Measurements from ENCODE around the gene ARHGEF40.

ARHGEF40 gene

DNA sequence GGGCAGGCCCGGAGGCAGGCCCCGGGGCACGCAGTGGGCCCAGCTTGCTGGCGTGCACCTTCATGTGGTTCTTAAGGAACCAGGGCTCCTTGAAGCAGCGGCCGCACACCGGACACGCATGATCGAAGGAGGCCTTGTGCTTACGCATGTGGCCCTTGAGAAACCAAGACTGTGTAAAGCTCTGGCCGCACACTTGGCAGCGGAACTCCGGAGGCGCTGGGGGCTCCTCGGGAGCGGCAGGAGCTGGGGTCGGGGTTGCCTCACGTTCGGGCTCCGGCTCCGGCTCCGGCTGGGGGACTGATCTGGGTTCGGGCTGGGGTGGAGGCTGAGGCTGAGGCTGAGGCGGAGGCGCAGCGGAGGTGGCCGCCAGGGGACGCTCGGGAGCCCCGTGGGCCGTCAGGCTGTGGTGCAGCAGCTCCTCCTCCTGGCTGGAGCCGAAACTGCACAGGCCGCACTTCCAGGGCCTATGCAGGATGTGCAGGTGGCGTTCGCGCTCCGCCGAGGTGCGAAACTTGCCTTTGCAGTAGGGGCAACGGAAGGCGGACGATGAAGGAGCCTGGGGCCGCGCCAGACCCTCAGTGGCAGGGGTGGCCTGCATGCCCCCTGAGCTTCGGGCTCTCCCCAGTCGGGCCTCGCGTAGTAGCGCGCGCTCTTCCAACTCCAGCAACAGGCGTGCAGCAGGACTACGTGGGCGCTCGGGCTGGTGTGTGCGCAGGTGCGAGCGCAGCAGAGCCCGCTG is 22.3 kb downstream of the ARHGEF40 start:
- 0 out of 2 replicates have a peak, but pooled peaks cover 6% of the 10 kb centered on the region for H4K20me1 ChIP-seq (ENCODE audit: insufficient read depth, low read length)
- no peak overlapping the region for H2AFZ ChIP-seq (ENCODE audit: low read depth, low read length)
- H3K27me3 ChIP-seq (ENCODE audit: low read depth, low read length) = no peaks in the 10 kb centered on the region
- H3K4me2 ChIP-seq (ENCODE audit: low read length) = peak overlapping the region; percentile 50; the same call in 1 of the 2 replicates
- TF ChIP-seq EZH2phosphoT487 (IDR thresholded peaks at IDR 0.05; ENCODE audit: low read depth) = no peak
- TF ChIP-seq, protein P1, sequence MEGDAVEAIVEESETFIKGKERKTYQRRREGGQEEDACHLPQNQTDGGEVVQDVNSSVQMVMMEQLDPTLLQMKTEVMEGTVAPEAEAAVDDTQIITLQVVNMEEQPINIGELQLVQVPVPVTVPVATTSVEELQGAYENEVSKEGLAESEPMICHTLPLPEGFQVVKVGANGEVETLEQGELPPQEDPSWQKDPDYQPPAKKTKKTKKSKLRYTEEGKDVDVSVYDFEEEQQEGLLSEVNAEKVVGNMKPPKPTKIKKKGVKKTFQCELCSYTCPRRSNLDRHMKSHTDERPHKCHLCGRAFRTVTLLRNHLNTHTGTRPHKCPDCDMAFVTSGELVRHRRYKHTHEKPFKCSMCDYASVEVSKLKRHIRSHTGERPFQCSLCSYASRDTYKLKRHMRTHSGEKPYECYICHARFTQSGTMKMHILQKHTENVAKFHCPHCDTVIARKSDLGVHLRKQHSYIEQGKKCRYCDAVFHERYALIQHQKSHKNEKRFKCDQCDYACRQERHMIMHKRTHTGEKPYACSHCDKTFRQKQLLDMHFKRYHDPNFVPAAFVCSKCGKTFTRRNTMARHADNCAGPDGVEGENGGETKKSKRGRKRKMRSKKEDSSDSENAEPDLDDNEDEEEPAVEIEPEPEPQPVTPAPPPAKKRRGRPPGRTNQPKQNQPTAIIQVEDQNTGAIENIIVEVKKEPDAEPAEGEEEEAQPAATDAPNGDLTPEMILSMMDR (IDR thresholded peaks at IDR 0.05; ENCODE audit: low read depth, low read length) = peak; percentile 99
- peaks cover 12% of the 10 kb centered on the region; the same call in 1 of the 2 replicates for H3K4me1 ChIP-seq (ENCODE audit: low read length)
- peaks cover 11% of the 10 kb centered on the region for H3K36me3 ChIP-seq (replicated peaks; ENCODE audit: low read depth, low read length)
- no peaks in the 10 kb centered on the region for H3K9me3 ChIP-seq (ENCODE audit: insufficient read depth, low read length)
- no peaks in the 10 kb centered on the region for H3K79me2 ChIP-seq (ENCODE audit: low read length)
- 0 out of 2 replicates have a peak overlapping the region, but pooled peaks have one; percentile 33 for H3K4me3 ChIP-seq (ENCODE audit: low read length)
- no peak overlapping the region for H3K9ac ChIP-seq (ENCODE audit: low read length)
- H3K27ac ChIP-seq (ENCODE audit: low read length) = no peak overlapping the region

DNA sequence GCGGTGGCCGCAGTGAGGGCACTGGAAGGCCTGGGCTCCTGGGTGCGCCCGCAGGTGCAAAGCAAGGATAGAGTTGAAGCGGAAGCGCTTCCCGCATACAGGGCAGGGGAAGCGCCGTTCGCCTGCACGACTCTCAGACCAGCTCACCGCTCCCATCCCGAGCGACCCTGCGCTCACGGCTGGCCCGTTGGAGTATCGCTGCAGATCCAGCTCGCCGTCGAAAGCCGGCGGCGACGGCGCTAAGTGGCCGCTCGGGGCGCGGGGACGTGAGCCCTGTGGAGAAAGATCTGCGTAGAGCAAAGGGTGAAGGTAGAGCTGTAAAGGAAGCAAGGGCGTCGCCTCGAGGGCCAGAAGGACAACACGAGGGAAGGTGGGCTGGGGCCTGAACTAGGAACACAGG is 22.9 kb downstream of the ARHGEF40 start:
- Histone ChIP-seq H3K9ac (ENCODE audit: low read length) (no peak overlapping the region), H3K27ac (ENCODE audit: low read length) (no peak overlapping the region), H4K20me1 (ENCODE audit: insufficient read depth, low read length) (0 out of 2 replicates have a peak, but pooled peaks cover 6% of the 10 kb centered on the region), H3K4me2 (ENCODE audit: low read length) (no peak overlapping the region), H3K4me3 (ENCODE audit: low read length) (no peak overlapping the region), H3K4me1 (ENCODE audit: low read length) (peaks cover 13% of the 10 kb centered on the region; the same call in 1 of the 2 replicates), H2AFZ (ENCODE audit: low read depth, low read length) (no peak overlapping the region), H3K79me2 (ENCODE audit: low read length) (no peaks in the 10 kb centered on the region), H3K9me3 (ENCODE audit: insufficient read depth, low read length) (no peaks in the 10 kb centered on the region), H3K27me3 (ENCODE audit: low read depth, low read length) (no peaks in the 10 kb centered on the region), H3K36me3 (replicated peaks; ENCODE audit: low read depth, low read length) (peaks cover 11% of the 10 kb centered on the region)
- TF ChIP-seq, protein P1 (IDR thresholded peaks at IDR 0.05; ENCODE audit: low read depth, low read length) = no peak
- no peak for TF ChIP-seq EZH2phosphoT487 (IDR thresholded peaks at IDR 0.05; ENCODE audit: low read depth)

DNA sequence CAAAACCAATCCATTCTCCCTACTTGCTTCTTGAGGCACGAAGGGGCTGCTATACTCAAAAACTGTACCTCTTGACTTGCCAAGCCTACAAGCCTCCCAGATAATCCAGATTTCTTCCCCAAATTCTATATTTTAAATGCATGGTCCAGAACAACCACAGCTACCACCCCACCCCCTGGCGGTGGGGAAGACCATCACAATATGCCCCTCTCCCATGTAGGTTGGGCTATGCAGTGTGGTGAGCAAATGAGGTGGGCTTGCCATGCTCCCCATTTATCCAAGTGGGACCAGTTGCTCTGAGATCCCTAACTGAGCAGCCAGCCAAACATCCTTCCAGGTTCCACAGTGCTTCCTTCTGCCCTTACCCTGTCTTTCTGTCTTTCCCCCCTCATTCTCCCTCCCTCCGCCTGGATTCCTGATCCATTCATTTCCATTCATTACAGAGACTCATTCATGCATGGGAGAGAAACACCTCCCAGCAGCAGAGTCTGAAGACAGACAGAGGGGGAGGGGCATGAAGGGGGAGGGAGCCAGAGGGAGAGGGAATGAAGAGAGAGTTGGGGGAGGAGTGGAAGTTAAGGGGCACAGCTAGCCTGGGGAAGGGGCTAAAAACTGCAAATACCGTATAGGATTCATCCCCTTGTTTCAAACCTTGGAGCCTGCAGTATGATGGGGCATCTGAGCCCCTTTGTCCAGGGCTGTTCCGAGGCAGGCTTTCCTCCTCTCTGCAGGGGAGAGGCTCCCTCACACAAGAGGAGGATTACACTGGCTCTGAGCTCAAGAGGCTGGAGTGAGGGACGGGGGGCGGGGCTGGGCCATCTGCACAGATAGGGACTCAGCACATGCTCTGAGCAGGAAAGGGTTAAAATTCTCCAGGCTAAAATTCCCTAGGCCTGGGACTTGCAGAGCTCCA is 23.9 kb downstream of the ARHGEF40 start:
- Histone ChIP-seq H4K20me1 (ENCODE audit: insufficient read depth, low read length) (0 out of 2 replicates have a peak, but pooled peaks cover 6% of the 10 kb centered on the region), H3K27me3 (ENCODE audit: low read depth, low read length) (no peaks in the 10 kb centered on the region), H2AFZ (ENCODE audit: low read depth, low read length) (no peak overlapping the region), H3K4me1 (ENCODE audit: low read length) (peaks cover 15% of the 10 kb centered on the region), H3K79me2 (ENCODE audit: low read length) (no peaks in the 10 kb centered on the region), H3K9me3 (ENCODE audit: insufficient read depth, low read length) (no peaks in the 10 kb centered on the region), H3K36me3 (replicated peaks; ENCODE audit: low read depth, low read length) (peaks cover 7% of the 10 kb centered on the region), H3K4me2 (ENCODE audit: low read length) (no peak overlapping the region), H3K27ac (ENCODE audit: low read length) (no peak overlapping the region), H3K9ac (ENCODE audit: low read length) (no peak overlapping the region), H3K4me3 (ENCODE audit: low read length) (no peak overlapping the region)
- TF ChIP-seq, protein P1 (IDR thresholded peaks at IDR 0.05; ENCODE audit: low read depth, low read length) = no peak
- TF ChIP-seq EZH2phosphoT487 (IDR thresholded peaks at IDR 0.05; ENCODE audit: low read depth) = no peak
